HS-5 (cell line): ENCODE results near the gene CER1.
"Not testable (repeated sequence)": the region's sequence is repeated elsewhere in the genome, so short reads cannot be mapped to it uniquely, and the experiment has no call there.

Experiments used
- DNase-seq: peaks from one replicate; pipeline ENCODE4 v3.0.0-alpha.2; 2012; ENCODE audit warnings: low read depth

CER1 gene

GRCh38 chr9:14715102-14715501 lies 7.4 kb downstream of the CER1 start:
- DNase-seq = no peak

DNA sequence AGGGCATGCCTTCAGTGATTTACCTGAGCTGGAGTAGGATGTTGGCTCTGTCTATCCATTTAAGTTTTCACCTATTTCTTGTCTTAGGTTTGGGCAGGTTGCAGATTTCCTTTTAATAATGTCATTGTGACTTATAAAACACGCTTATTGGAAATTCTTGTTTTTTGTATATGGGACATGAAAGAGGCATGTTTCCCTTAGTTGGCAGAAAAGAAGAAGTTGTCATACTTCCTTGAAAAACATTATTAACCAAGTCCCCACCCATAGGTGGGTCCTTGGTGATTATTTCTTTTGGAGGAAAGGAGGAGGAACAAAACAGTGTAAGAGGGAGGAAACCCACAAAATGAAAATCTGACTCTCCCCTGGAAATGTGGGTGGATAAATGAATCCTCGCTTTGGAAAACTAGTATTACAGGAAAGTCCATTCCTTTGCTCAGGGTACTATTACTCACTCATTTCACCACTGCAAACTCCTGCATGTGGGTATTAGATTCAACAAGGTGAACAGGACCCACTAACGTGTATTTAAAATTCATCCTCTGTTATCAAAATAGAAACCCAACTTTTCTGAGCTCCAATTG lies 9.3 kb downstream of the CER1 start:
- no peak for DNase-seq

DNA sequence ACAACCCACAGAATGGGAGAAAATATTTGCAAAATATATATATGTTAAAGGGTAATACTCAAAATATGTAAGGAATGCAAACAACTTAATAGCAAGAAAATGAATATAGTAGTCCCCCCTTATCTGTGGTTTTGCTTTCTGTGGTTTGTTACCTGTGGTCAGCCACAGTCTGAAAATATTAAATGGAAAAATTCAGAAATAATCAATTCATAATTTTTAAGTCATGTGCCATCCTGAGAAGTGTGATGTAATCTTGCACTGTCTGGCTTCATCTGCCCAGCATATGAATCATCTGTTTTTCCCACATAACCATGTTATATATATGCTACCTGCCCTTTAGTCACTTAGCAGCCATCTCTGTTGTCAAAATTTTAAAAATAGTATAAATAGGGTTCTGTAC lies 11.7 kb downstream of the CER1 start:
- peak; percentile 73 for DNase-seq

DNA sequence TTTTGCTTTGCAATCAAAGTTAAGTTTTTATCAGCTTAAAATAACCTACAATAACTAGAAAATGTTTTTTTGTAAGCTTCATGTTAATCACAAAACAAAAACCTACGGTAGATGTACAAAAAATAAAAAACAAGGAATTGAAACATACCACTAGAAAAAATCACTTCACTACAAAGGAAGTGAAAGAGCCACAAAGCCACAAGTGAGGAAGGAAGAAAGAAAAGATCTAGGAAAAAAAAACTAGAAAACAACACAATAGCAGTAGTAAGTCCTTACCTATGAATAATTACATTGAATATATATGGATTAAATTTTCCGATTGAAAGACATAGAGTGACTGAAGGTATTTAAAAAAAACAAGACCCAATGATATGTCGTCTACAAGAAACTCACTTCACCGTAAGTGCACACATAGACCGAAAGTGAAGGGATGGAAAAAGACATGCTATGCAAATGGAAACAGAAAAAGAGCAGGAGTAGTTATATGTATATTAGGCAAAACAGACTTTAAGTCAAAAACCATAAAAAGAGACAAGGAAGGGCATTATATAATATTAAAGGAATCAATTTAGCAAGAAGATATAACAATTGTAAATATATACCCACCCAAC lies 15.9 kb downstream of the CER1 start:
- no peak for DNase-seq

DNA sequence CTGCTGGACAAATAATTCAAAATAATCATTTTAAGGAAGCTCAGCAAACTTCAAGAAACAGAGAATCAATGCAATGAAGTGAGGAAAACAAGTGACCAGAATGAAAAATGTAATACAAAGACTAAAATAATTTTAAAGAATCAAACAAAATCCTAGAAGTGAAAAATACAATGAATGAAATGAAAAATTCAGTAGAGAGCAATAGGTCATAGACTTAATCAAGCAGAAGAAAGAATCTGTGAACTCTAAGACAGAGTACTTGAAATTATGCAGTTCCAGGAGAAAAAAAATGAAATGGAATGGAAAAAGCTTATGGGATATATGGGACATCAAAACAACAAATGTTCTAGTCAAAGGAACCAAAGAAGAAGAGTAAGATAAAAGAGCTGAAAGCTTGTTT lies 17.5 kb downstream of the CER1 start:
- no peak for DNase-seq

GRCh38 chr9:14704281-14704680 lies 18.3 kb downstream of the CER1 start:
- no peak for DNase-seq

- DNase-seq = no peak
Observed at GRCh38 chr9:14702200-14702720, 20.3 kb downstream of the CER1 start.

DNA sequence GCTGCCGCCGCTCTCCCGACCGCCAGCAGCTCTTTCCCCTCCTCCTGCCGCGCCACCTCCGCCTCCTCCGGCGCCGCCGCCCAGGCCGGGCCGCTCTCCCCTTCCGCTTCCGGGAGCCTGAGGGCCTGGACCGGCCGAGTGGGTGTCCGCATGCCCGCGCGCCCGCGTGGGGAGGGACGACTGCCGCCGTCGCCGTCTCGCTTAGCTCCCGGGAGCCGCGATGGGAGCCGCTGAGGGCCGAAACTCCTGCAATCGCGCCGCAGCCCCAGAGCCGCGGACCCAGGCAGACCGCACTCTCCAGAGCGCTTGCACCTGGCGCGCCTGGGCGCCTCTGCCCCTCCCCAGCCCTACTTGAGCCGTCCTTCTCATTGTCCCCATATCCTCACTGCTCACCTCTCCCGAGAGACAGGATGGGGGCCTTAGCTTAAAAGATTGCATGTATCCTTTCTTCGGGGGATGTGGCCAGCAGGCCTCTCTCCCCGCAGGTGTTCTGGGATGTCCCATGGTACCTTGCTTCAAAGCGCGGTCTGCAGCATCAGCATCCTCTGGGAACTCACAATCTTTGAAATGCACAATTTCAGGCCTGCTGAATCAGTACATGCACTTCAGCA lies 29.2 kb downstream of the CER1 start, which contains the start of gene ZDHHC21:
Gene ZDHHC21 (minus strand): TSS at position 182 of the 611 bp plus-strand sequence. CDS start 19,092 bp downstream, outside the sequence.
- no peak for DNase-seq

DNA sequence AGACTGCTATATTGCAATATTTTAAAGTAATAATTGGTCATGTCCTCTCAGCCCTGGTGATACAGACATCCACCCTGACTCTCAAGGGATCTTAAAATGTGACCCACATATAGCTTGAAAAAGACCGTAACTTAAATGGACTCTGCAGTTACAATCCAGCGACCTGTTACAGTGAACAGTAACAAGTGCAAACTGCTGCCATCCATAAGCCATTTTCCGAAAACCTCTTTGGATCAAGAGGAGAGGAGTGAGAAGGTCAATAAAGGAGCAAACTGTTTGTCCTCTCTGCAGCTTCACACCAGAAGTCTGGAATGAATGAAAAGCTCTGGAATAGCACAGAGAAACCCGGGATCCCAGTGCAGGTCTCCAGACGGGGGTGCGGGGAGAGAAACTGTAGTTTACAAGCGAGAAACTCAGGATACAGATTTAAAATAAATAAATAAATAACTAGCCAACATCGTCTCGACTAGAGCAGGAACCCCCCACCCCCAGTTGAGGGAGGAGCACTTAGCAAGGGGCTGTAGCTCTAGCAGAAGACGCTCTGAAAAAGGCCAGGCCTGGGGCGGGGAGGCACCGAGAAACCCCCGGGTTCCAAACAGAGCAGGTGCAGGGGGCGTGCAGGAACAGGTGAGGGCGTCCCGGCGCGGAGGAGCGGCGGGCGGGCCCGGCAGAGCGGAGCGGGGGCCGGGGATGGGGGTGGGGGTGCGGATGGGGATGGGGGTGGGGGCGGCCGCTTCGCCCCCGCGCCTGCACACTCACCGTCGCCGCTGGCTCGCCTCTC lies 29.9 kb downstream of the CER1 start:
- DNase-seq = no peak

- no peak for DNase-seq
Observed at GRCh38 chr9:14690948-14691730, 31.4 kb downstream of the CER1 start.

DNA sequence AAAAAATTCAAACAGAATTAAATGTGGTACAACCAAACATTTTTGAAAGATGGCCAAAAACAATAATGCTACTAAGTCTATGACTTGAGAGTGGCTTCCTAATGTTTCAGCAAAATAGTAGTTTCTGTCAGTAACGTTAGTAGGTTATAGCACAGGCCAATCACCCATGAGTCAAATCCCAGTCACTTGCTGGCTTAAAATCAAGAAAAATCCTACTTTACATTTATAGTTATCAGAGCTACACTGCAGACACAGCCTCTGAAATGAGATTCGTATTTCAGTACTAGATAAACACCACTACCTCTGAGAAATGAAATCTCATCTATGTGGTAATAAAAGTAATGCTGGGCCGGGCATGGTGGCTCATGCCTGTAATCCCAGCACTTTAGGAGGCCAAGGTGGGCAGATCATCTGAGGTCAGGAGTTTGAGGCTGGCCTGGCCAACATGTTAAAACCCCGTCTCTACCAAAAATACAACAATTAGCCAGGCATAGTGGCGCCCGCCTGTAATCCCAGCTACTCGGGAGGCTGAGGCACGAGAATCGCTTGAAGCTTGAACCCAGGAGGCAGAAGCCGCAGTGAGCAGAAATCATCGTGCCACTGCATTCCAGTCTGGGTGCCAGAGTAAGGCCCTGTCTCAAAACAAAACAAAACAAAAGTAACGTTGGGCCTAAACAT lies 35.4 kb downstream of the CER1 start:
- DNase-seq = peak; percentile 75

DNA sequence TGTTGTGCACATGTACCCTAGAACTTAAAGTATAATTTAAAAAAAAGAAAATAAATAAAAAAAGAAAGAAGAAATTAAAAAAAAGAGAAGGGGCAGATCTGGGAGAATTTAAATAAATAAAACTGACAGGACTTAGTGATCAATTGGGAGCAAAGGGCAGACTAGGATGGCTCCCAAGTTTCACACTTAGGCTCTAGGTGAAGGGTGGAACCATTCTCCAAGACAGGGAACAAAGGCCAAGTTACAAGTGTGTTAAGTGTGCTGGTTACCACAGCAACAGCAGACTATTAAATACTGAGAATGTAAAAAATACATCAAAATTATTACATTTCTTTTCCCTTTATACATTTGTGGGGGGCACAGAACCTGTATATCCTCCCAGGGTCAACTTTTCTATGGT lies 36.4 kb downstream of the CER1 start:
- no peak for DNase-seq

DNA sequence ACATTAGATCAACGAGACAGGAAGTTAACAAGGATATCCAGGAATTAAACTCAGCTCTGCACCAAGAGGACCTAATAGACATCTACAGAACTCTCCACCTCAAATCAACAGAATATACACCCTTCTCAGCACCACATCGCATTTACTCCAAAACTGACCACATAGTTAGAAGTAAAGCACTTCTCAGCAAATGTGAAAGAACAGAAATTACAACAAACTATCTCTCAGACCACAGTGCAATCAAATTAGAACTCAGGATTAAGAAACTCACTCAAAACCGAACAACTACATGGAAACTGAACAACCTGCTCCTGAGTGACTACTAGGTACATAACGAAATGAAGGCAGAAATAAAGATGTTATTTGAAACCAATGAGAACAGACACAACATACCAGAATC lies 39.9 kb downstream of the CER1 start:
- DNase-seq = not testable (repeated sequence)

DNA sequence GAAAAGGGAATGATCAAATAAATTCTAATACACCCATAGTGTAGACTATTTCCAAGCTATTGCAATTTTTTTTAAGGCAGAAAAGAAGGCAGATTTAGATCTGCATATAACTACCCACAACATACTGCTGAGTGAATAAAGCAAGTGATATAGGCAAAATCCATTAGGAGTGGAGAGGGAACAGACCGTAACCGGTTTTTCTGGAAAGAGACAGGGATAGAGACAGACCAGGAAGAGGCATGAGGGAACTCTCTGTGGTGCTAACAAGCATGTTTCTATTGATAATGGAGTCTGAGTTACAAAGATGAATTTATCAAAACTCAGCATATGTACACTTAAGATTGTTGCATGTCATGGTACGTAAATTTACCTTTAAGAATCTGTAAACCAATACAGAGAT lies 43.8 kb downstream of the CER1 start:
- no peak for DNase-seq

DNA sequence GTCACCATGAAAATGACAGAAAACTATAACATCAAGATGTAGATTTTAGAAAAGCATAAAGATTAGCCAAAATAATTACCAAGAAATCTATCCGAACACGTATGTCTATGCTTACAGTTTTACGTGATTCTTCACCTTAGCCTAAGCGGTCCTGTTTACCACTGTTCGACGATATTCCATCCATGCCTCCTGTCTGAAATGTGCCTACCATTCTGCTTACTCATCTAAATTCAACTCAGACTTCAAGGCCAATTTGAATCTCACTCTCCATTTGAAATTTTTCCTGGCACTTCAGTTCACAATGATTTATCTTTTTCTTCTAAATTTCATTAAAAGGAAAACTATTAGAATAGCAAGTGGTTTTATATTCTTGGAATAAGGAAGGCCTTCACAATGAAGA lies 44.7 kb downstream of the CER1 start:
- DNase-seq = no peak

GRCh38 chr9:14677396-14677795 lies 45.1 kb downstream of the CER1 start:
- DNase-seq = no peak

- DNase-seq = no peak
Observed at GRCh38 chr9:14674630-14675029, 47.9 kb downstream of the CER1 start.

DNA sequence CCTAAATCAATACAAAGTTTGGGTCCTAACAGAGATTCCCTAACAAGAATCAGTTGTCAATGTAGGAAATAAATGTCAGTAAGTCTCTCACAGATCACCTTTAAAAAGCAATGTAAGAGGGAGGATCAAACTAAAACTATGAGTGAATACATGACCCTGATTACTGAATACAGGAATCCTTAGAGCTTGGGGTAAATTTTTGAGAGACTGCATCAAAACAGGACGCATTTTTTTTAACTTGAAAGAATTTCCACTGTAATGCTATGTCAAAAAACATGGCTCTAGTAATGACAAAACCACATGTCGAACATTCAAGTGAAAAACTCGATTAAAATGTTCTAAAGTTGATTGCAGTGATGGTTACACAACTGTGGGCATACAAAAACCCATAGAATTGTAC lies 51.2 kb downstream of the CER1 start:
- DNase-seq = no peak

DNA sequence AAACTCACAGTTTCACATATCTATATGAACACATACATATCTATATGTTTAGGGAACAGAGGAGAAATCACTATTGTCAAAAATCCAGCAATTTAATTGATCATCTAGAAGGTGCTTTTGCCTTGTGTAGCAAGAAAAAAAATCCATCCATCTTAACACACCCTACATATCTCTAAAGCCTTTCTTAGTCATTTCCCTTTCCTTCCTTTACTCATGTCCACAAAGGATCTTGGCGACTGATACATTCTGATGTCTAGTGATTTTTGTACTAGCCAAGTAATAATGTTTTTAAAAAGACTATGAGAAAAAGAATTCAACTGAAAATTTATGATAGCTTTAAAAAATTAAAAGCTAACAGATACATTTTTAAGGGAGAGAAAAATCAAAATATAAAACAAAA lies 51.8 kb downstream of the CER1 start:
- DNase-seq = no peak
